Measurements from ENCODE around the gene IZUMO1. TPM values are rescaled to one million over a fixed set of nuclear protein-coding genes. Genes with fewer than 3 reads are reported as not detected.

The IZUMO1 gene
- total and polyA plus RNA-seq, 2 of the 8 experiments (the other 6 are each of a cell fraction or from before 2014, with no cell fraction given): 0.33 to 1.8 TPM

DNA sequence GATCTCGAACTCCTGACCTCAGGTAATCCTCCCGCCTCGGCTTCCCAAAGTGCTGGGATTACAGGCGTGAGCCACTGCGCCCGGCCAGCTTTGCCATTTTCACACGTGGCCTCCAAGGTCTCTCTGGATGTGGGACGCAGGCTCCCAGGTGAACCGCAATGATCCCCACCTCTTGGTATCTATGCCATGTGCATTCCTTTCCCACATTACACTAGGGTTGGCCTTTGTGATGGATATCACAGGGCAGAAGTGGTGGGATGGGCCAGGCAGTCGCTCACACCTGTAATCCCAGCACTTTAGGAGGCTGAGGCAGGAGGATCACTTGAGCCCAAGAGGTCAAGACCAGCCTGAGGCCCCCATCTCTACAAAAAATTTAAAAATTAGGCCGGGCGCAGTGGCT lies 31.0 kb upstream of the IZUMO1 start:
- no peaks in the 10 kb centered on the region for H3K36me3 ChIP-seq (ENCODE audit: control insufficient read depth in 2 of 4, insufficient read depth in 4 of 4, low read length in 3 of 4)
- H2BK120ac ChIP-seq (replicated peaks; ENCODE audit: low read depth, low read length): no peak overlapping the region
- FAIRE-seq: no peak
- H3K23me2 ChIP-seq (ENCODE audit: low read depth, low read length): 0 out of 2 replicates have a peak, but pooled peaks cover 2% of the 10 kb centered on the region
- no peak overlapping the region for H4K8ac ChIP-seq (ENCODE audit: extremely low read depth, insufficient read depth, low read length)
- H3K27ac ChIP-seq (ENCODE audit: low read depth, low read length): no peak overlapping the region
- H3K4ac ChIP-seq (replicated peaks; ENCODE audit: insufficient read length, low read depth, low read length): no peak overlapping the region
- H3K14ac ChIP-seq (ENCODE audit: insufficient read length): no peak overlapping the region
- no peaks in the 10 kb centered on the region for H3K4me1 ChIP-seq (replicated peaks in 1 of 4; ENCODE audit: control insufficient read depth in 3 of 4, insufficient read depth in 4 of 4, low read length in 3 of 4)
- H4K5ac ChIP-seq (ENCODE audit: insufficient read length, low read depth, low read length): no peak overlapping the region
- no peak for DNase-seq (ENCODE audit: low read depth in 1 of 2, low spot score in 2 of 2)
- no peaks in the 10 kb centered on the region for H3K79me1 ChIP-seq (ENCODE audit: low read depth, low read length)
- POLR2A ChIA-PET (ENCODE audit: partially characterized antibody): interaction anchor here (1.0 to 2.6 kb wide), 3 partner anchors 19 to 146 kb away, joined by 3 to 11 read pairs (median 7); partner anchors contain the start of gene FGF21
- WGBS, 2 experiments (ENCODE audit: extremely low coverage in 1 of 2, insufficient coverage in 1 of 2, insufficient read length in 1 of 2, insufficient replicate concordance in 2 of 2, low coverage in 1 of 2, low lambda C conversion rate in 2 of 2, missing lambda C conversion rate in 1 of 2): 88% methylated on average over 12 of the region's 12 CpGs; no CpG with 5 or more reads in 1 of the 2 experiments
- H4K20me1 ChIP-seq (replicated peaks in 1 of 2; ENCODE audit: control insufficient read depth in 1 of 2, insufficient read depth in 2 of 2, low read length in 2 of 2): no peaks in the 10 kb centered on the region
- H2BK5ac ChIP-seq (ENCODE audit: low read depth, low read length): no peak overlapping the region
- H3K27me3 ChIP-seq (replicated peaks in 1 of 4; ENCODE audit: control insufficient read depth in 3 of 4, extremely low read depth in 1 of 4, insufficient read depth in 3 of 4, low read length in 3 of 4): no peaks in the 10 kb centered on the region; a peak in 1 of 7 replicates
- no peaks in the 10 kb centered on the region for H3K79me2 ChIP-seq (ENCODE audit: control insufficient read depth in 1 of 2, insufficient read depth in 2 of 2, low read length in 2 of 2)
- no peak overlapping the region for H3K4me2 ChIP-seq (ENCODE audit: insufficient read depth in 1 of 2, low read depth in 2 of 2, low read length in 2 of 2)
- no peak overlapping the region for H3K18ac ChIP-seq (ENCODE audit: extremely low read depth, low read length)
- H3K56ac ChIP-seq (replicated peaks; ENCODE audit: insufficient read length, low read depth, low read length): no peak overlapping the region
- no peak overlapping the region for H2BK20ac ChIP-seq (ENCODE audit: low read length)
- H3K9ac ChIP-seq (replicated peaks in 1 of 4; ENCODE audit: extremely low read depth in 1 of 4, low read depth in 3 of 4, low read length in 3 of 4): no peak overlapping the region
- CTCF ChIA-PET (ENCODE audit: partially characterized antibody): interaction anchor here (0.6 to 3.0 kb wide), 2 partner anchors 10 to 123 kb away, joined by 3 to 16 read pairs; no protein-coding TSS in a partner anchor
- no peak overlapping the region for H3K23ac ChIP-seq (ENCODE audit: insufficient read length)
- no peak overlapping the region for H3K4me3 ChIP-seq (ENCODE audit: extremely low read depth in 1 of 4, insufficient read depth in 2 of 4, low read depth in 3 of 4, low read length in 4 of 4)
- no peak overlapping the region for H2BK12ac ChIP-seq (ENCODE audit: low read depth, low read length)
- H2BK15ac ChIP-seq (ENCODE audit: low read length): no peak overlapping the region
- no peak overlapping the region for H2AK5ac ChIP-seq (ENCODE audit: low read depth, low read length)
- no peak overlapping the region for H4K91ac ChIP-seq (replicated peaks; ENCODE audit: insufficient read length, low read length)
- H3K9me3 ChIP-seq (ENCODE audit: insufficient read depth in 2 of 2, low read depth in 1 of 2, low read length in 1 of 2): no peaks in the 10 kb centered on the region
- no peak overlapping the region for H2AFZ ChIP-seq (ENCODE audit: low read length)
- TF ChIP-seq CBX8 (IDR thresholded peaks at IDR 0.05; ENCODE audit: borderline replicate concordance, low read depth, low read length): no peak
- no peak for TF ChIP-seq CBX5 (IDR thresholded peaks at IDR 0.05; ENCODE audit: low read depth, low read length)
- TF ChIP-seq, protein P1, sequence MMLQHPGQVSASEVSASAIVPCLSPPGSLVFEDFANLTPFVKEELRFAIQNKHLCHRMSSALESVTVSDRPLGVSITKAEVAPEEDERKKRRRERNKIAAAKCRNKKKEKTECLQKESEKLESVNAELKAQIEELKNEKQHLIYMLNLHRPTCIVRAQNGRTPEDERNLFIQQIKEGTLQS (IDR thresholded peaks at IDR 0.05; ENCODE audit: insufficient read depth, low read depth, low read length): no peak
- TF ChIP-seq SP1 (IDR thresholded peaks at IDR 0.05; ENCODE audit: low read depth, low read length): no peak
- 0 out of 2 replicates have a peak, but pooled peaks have one; percentile 34 for TF ChIP-seq MAX (IDR thresholded peaks at IDR 0.05)
- TF ChIP-seq TCF12 (IDR thresholded peaks at IDR 0.05; ENCODE audit: low read depth, low read length): no peak
- TF ChIP-seq RBBP5 (IDR thresholded peaks at IDR 0.05; ENCODE audit: borderline replicate concordance, low read depth, low read length): no peak
- peak; percentile 38; the same call in 1 of the 2 replicates for TF ChIP-seq E2F6 (IDR thresholded peaks at IDR 0.05)
- TF ChIP-seq EGR1 (IDR thresholded peaks at IDR 0.05; ENCODE audit: borderline replicate concordance, low read depth, low read length): no peak
- TF ChIP-seq EP300 (IDR thresholded peaks at IDR 0.05; ENCODE audit: borderline replicate concordance in 1 of 2, low read depth in 2 of 2, low read length in 2 of 2): no peak
- TF ChIP-seq CREB1 (IDR thresholded peaks at IDR 0.05): no peak
- TF ChIP-seq GTF2F1 (IDR thresholded peaks at IDR 0.05; ENCODE audit: borderline replicate concordance, low read depth, low read length): no peak
- no peak for TF ChIP-seq RFX5 (IDR thresholded peaks at IDR 0.05; ENCODE audit: borderline replicate concordance, low read depth, low read length)
